Small intestine (tissue), 7 donors: ENCODE results near the gene PNKP. TPM values are rescaled to one million over a fixed set of nuclear protein-coding genes. Genes with fewer than 3 reads are reported as not detected.

Experiments used
- DNase-seq, 2 donors: peaks; one replicate each; pipeline versions ENCODE4 v3.0.0 to v3.0.0-alpha.2; 2013
- FAIRE-seq: peaks from 2 replicates; lab custom pipeline; 2012; peaks lifted over from hg19 to GRCh38; lab: Jason Lieb, UNC
- H3K27ac ChIP-seq, 3 donors: one replicate each; pipeline ENCODE4 v1.5.1; 2013; ENCODE audit warnings: low read length in 2 of 3, mild to moderate bottlenecking in 2 of 3, control low read depth in 1 of 3, inconsistent platforms in 1 of 3, low read depth in 1 of 3, moderate library complexity in 1 of 3
- H3K27me3 ChIP-seq, 3 donors: one replicate each; pipeline ENCODE4 v1.6.1; 2013; ENCODE audit warnings: low read length in 3 of 3, inconsistent platforms in 1 of 3; ENCODE audit not compliant: control insufficient read depth in 3 of 3, insufficient read depth in 3 of 3
- H3K36me3 ChIP-seq, 3 donors: one replicate each; pipeline ENCODE4 v1.6.1; 2013; ENCODE audit warnings: low read length in 3 of 3, inconsistent platforms in 1 of 3, low read depth in 1 of 3, mild to moderate bottlenecking in 1 of 3, moderate library complexity in 1 of 3; ENCODE audit not compliant: control insufficient read depth in 3 of 3, insufficient read depth in 2 of 3
- H3K4me1 ChIP-seq, 3 donors: one replicate each; pipeline ENCODE4 v1.6.1; 2013; ENCODE audit warnings: low read length in 2 of 3, inconsistent platforms in 1 of 3, low read depth in 1 of 3, mild to moderate bottlenecking in 1 of 3, moderate library complexity in 1 of 3; ENCODE audit not compliant: control insufficient read depth in 3 of 3, insufficient read depth in 2 of 3
- H3K4me3 ChIP-seq, 3 donors: one replicate each; pipeline ENCODE4 v1.5.1; 2013; ENCODE audit warnings: low read length in 3 of 3, control low read depth in 1 of 3, inconsistent platforms in 1 of 3, low read depth in 1 of 3, mild to moderate bottlenecking in 1 of 3, moderate library complexity in 1 of 3
- H3K9me3 ChIP-seq, 2 donors: one replicate each; pipeline ENCODE4 v1.6.1; 2013; ENCODE audit warnings: low read depth in 1 of 2, low read length in 1 of 2; ENCODE audit not compliant: control insufficient read depth in 2 of 2, insufficient read depth in 1 of 2
- WGBS, 3 donors: extraction: QIAGEN DNeasy Blood & Tissue Kit; methylation state at CpG; one replicate each; pipeline ENCODE4 v1.1.7; 2013; 5-methylcytosine and 5-hydroxymethylcytosine counted together
- polyA plus RNA-seq, 4 donors: library from polyadenylated mRNA; stranded (reverse) in 3 of 4; unstranded in 1 of 4; fragments of 200-250 nt in 3 of 4; fragments of 120-200 nt in 1 of 4; gene quantifications; one replicate each; pipeline versions ENCODE4 v1.2.1 to v1.2.3, GENCODE V29; 2013
- donor health status: healthy with polysubstance abuse.
- donor health status: control.
- donor health status: control.
- donor health status: Bipolar disorder and iron deficiency.
- donor health status: healthy.

The PNKP gene
- polyA plus RNA-seq, 4 donors: 45.9 to 57.0 (median 49.7) TPM

GRCh38 chr19:49861107-49861506 is 6.3 kb downstream of the PNKP start:
- WGBS, 3 donors: 36 to 53% (median 47%) methylated on average over 13 of the region's 13 CpGs
- peaks cover 8 to 89% (median 21%) of the 10 kb centered on the region in 3 donors for H3K36me3 ChIP-seq
- peaks cover under 1 to 10% (median 6%) of the 10 kb centered on the region in 3 donors for H3K4me1 ChIP-seq
- peak; percentile 36 to 50 for DNase-seq
- H3K27ac ChIP-seq: no peak overlapping the region
- H3K27me3 ChIP-seq: no peaks in the 10 kb centered on the region
- no peaks in the 10 kb centered on the region for H3K9me3 ChIP-seq
- FAIRE-seq: no peak
- no peak overlapping the region for H3K4me3 ChIP-seq

GRCh38 chr19:49860336-49861102 is 6.9 kb downstream of the PNKP start:
- FAIRE-seq: no peak
- Histone ChIP-seq H3K27me3 (no peaks in the 10 kb centered on the region), H3K9me3 (no peaks in the 10 kb centered on the region), H3K4me3 (no peak overlapping the region), H3K27ac (no peak overlapping the region), H3K36me3 (peaks cover 8 to 94% (median 21%) of the 10 kb centered on the region in 3 donors), H3K4me1 (peaks cover 0 to 4% (median 3%) of the 10 kb centered on the region in 3 donors)
- DNase-seq: no peak
- WGBS, 3 donors: 71 to 80% (median 74%) methylated on average over 16 to 17 of the region's 17 CpGs

GRCh38 chr19:49859682-49860335 is 7.6 kb downstream of the PNKP start:
- Histone ChIP-seq H3K4me3 (no peak overlapping the region), H3K27ac (no peak overlapping the region), H3K36me3 (peaks cover 8 to 97% (median 25%) of the 10 kb centered on the region in 3 donors), H3K4me1 (no peaks in the 10 kb centered on the region), H3K27me3 (no peaks in the 10 kb centered on the region), H3K9me3 (no peaks in the 10 kb centered on the region)
- FAIRE-seq (no peak), DNase-seq (no peak)
- 84 to 88% (median 87%) methylated on average over 22 of the region's 22 CpGs for WGBS, 3 donors

- H3K27ac ChIP-seq: no peak overlapping the region
- DNase-seq: no peak
- peaks cover 7 to 96% (median 21%) of the 10 kb centered on the region in 3 donors for H3K36me3 ChIP-seq
- no peak for FAIRE-seq
- H3K4me1 ChIP-seq: peaks cover 0 to 11% (median 0%) of the 10 kb centered on the region in 3 donors
- H3K27me3 ChIP-seq: no peaks in the 10 kb centered on the region
- H3K4me3 ChIP-seq: no peak overlapping the region
- 87 to 90% (median 89%) methylated on average over 28 to 37 of the region's 37 CpGs for WGBS, 3 donors
- no peaks in the 10 kb centered on the region for H3K9me3 ChIP-seq
Measured at GRCh38 chr19:49858088-49858985, 9.0 kb downstream of the PNKP start.

GRCh38 chr19:49857838-49858087 is 9.6 kb downstream of the PNKP start:
- Histone ChIP-seq H3K4me1 (peaks cover 0 to 14% (median 0%) of the 10 kb centered on the region in 3 donors), H3K27ac (no peak overlapping the region), H3K4me3 (no peak overlapping the region), H3K36me3 (peaks cover 7 to 92% (median 18%) of the 10 kb centered on the region in 3 donors), H3K27me3 (no peaks in the 10 kb centered on the region), H3K9me3 (no peaks in the 10 kb centered on the region)
- FAIRE-seq (no peak), DNase-seq (no peak)
- WGBS, 3 donors: 82 to 94% (median 82%) methylated on average over 5 of the region's 5 CpGs

GRCh38 chr19:49857061-49857837 is 10.1 kb downstream of the PNKP start:
- FAIRE-seq: no peak
- H3K27me3 ChIP-seq: no peaks in the 10 kb centered on the region
- peaks cover 7 to 88% (median 18%) of the 10 kb centered on the region in 3 donors for H3K36me3 ChIP-seq
- no peak overlapping the region for H3K27ac ChIP-seq
- DNase-seq: no peak
- WGBS, 3 donors: 91 to 92% (median 91%) methylated on average over 25 to 26 of the region's 26 CpGs
- no peak overlapping the region for H3K4me3 ChIP-seq
- H3K4me1 ChIP-seq: peaks cover 0 to 19% (median 0%) of the 10 kb centered on the region in 3 donors
- H3K9me3 ChIP-seq: no peaks in the 10 kb centered on the region

GRCh38 chr19:49856574-49857021 is 10.8 kb downstream of the PNKP start:
- H3K36me3 ChIP-seq: peaks cover 4 to 81% (median 16%) of the 10 kb centered on the region in 3 donors
- no peaks in the 10 kb centered on the region for H3K9me3 ChIP-seq
- peaks cover 0 to 23% (median 0%) of the 10 kb centered on the region in 3 donors for H3K4me1 ChIP-seq
- DNase-seq (no peak), FAIRE-seq (no peak)
- WGBS, 3 donors: 90 to 92% (median 91%) methylated on average over 16 to 18 of the region's 18 CpGs
- no peak overlapping the region for H3K4me3 ChIP-seq
- no peaks in the 10 kb centered on the region for H3K27me3 ChIP-seq
- no peak overlapping the region for H3K27ac ChIP-seq
